Mucosa of descending colon (tissue), 3 donors: ENCODE data around the gene LCNL1. TPM values are rescaled to one million over a fixed set of nuclear protein-coding genes. Genes with fewer than 3 reads are reported as not detected.

Experiments
- ATAC-seq: fragments of 200-7000 bp; cut with Tn5 transposase; one replicate; pipeline ENCODE4 v1.9.1; 2020; ENCODE audit warnings: mild to moderate bottlenecking, moderate library complexity
- DNase-seq, 3 donors: peaks; one replicate each; pipeline ENCODE4 v3.0.0-alpha.2; 2020
- H3K36me3 ChIP-seq: fragments of 200-600 bp; one replicate; pipeline ENCODE4 v1.8.0; 2021; ENCODE audit warnings: low read depth, mild to moderate bottlenecking
- H3K4me1 ChIP-seq: fragments of 200-600 bp; one replicate; pipeline ENCODE4 v1.8.0; 2021; ENCODE audit warnings: low read depth, mild to moderate bottlenecking
- H3K4me3 ChIP-seq: fragments of 200-600 bp; one replicate; pipeline ENCODE4 v1.8.0; 2021; ENCODE audit warnings: mild to moderate bottlenecking
- H3K9me3 ChIP-seq: fragments of 200-600 bp; one replicate; pipeline ENCODE4 v1.8.0; 2021; ENCODE audit warnings: mild to moderate bottlenecking
- intact Hi-C, 2 donors: fragments of 100-400 bp; cut with DNase I in 1 of 2; cut with micrococcal nuclease in 1 of 2; formaldehyde crosslinking; loops; one replicate each; pipeline versions ENCODE4 v1.11.0 to v1.11.1; 2022; cut with DNase I, micrococcal nuclease
- total RNA-seq, 3 donors: library from RNA; stranded (reverse); fragmentation: NEBNext Ultra II Directional in 2 of 3; extraction: Animal tissue kit (Norgen Biotek cat#: 25700) in 2 of 3; gene quantifications; one replicate each; pipeline versions ENCODE4 v1.2.1 to v1.2.4, GENCODE V29; 2021 to 2023
- TF ChIP-seq, protein P1 (sequence below): fragments of 200-600 bp; IDR thresholded peaks from one replicate; pipeline ENCODE4 v1.8.0; 2022; ENCODE audit warnings: antibody characterized with exemption, mild to moderate bottlenecking
- donor health status: DM: no; HTN: no; CAD: no; lungs with moderate emphysema.
- donor health status: DM: no; HTN: no; CAD: no.
- donor health status: DM: no; HTN: yes; CAD: no.

LCNL1 gene
- total RNA-seq, 3 donors from 2014 or later = 0.17 to 0.76 TPM; not detected in 1

- peak; percentile 71 for ATAC-seq
- intact Hi-C loops = loop anchor here in 1 of 2 donors (5.0 kb wide), 1 partner anchor 242 kb away; no protein-coding TSS in a partner anchor
Observed at GRCh38 chr9:137029058-137029936, 46.5 kb downstream of the LCNL1 start.

GRCh38 chr9:137030006-137030405 lies 47.2 kb downstream of the LCNL1 start:
- no peak for DNase-seq
- Histone ChIP-seq H3K4me1 (peaks cover 48% of the 10 kb centered on the region), H3K9me3 (no peaks in the 10 kb centered on the region), H3K36me3 (no peaks in the 10 kb centered on the region), H3K4me3 (no peak overlapping the region)
- no peak for ATAC-seq
- TF ChIP-seq, protein P1, sequence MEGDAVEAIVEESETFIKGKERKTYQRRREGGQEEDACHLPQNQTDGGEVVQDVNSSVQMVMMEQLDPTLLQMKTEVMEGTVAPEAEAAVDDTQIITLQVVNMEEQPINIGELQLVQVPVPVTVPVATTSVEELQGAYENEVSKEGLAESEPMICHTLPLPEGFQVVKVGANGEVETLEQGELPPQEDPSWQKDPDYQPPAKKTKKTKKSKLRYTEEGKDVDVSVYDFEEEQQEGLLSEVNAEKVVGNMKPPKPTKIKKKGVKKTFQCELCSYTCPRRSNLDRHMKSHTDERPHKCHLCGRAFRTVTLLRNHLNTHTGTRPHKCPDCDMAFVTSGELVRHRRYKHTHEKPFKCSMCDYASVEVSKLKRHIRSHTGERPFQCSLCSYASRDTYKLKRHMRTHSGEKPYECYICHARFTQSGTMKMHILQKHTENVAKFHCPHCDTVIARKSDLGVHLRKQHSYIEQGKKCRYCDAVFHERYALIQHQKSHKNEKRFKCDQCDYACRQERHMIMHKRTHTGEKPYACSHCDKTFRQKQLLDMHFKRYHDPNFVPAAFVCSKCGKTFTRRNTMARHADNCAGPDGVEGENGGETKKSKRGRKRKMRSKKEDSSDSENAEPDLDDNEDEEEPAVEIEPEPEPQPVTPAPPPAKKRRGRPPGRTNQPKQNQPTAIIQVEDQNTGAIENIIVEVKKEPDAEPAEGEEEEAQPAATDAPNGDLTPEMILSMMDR = no peak
- intact Hi-C loops = loop anchor here in 1 of 2 donors (5.0 kb wide), 1 partner anchor 248 kb away; no protein-coding TSS in a partner anchor

More at GRCh38 chr9:137029058-137029936, 46.5 kb downstream of the LCNL1 start:
- Histone ChIP-seq H3K9me3 (no peaks in the 10 kb centered on the region), H3K4me3 (no peak overlapping the region), H3K4me1 (peaks cover 41% of the 10 kb centered on the region), H3K36me3 (no peaks in the 10 kb centered on the region)
- TF ChIP-seq, protein P1 = peak; percentile 92
- peak; percentile 85 to 90 (median 89) for DNase-seq

DNA sequence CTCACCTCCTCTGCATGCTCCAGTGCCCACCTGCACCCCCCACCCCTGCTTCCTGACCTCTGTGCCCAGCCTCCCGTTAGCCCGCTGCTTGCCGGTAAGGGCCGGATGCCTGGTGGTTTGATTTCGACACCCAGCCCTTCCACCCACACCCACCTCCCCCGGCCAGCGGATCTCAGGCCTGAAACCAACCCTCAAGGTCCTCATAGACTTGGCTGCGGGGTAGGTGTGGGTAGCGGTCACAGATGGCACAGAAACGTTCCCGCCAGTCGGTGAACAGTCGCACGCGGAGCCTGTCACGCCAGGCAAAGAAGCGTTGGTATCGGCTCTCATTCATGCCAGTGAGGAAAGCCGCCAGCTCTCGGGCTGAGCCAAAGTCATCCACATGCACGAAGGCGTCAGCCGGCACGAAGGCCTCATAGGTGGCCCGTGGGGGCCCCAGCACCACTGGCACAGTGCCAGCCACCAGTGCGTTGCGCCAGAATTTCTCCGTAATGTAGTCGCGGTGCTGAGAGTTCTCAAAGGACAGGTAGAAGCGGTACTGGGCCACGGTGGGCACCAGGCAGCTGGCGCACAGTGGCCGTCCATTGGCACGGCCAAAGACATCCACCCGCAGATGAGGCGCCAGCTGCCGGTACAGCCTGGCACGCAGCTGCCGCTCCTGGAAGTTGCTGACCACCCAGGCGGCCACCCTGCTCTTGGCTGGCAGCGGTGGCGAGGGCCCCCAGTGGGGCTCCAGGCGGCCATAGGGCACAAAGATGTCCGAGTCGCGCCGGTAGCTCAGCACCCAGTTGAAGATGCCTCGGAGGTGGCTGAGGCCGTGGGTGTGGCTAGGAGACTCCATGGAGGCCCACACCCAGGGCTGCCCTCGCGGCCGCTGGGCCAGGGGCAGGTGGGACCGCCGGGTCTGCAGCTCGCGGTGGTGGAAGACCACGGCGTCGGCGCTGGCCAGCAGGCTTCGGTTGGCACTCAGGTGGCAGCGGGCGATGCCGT lies 48.0 kb downstream of the LCNL1 start:
- Histone ChIP-seq H3K4me1 (peaks cover 54% of the 10 kb centered on the region), H3K4me3 (no peak overlapping the region), H3K36me3 (no peaks in the 10 kb centered on the region), H3K9me3 (no peaks in the 10 kb centered on the region)
- peak in 1 of 3 donors; percentile 86 for DNase-seq
- TF ChIP-seq, protein P1 = no peak
- ATAC-seq = no peak
- intact Hi-C loops = loop anchor here in 1 of 2 donors (5.0 kb wide), 1 partner anchor 249 kb away; no protein-coding TSS in a partner anchor

GRCh38 chr9:137031904-137032640 lies 49.3 kb downstream of the LCNL1 start, which contains the start of gene FUT7:
TSS of gene FUT7 (minus strand) at chr9:137032088. CDS start at chr9:137031991, 97 bp downstream.
- peaks cover 43% of the 10 kb centered on the region for H3K4me1 ChIP-seq
- no peak for DNase-seq
- no peaks in the 10 kb centered on the region for H3K9me3 ChIP-seq
- TF ChIP-seq, protein P1 = no peak
- intact Hi-C loops = loop anchor here in 1 of 2 donors (5.0 kb wide), 1 partner anchor 250 kb away; no protein-coding TSS in a partner anchor
- no peak within 1 kb of the TSS for H3K4me3 ChIP-seq
- no peaks in the 10 kb centered on the region for H3K36me3 ChIP-seq
- ATAC-seq = no peak
